Mesothelial cell of epicardium (in vitro differentiated cells): ENCODE measurements around the gene ZBED2. TPM values are rescaled to one million over a fixed set of nuclear protein-coding genes. Genes with fewer than 3 reads are reported as not detected.

Source experiments
- DNase-seq, 2 experiments: peaks; one replicate each; pipeline ENCODE4 v3.0.0; 2021; ENCODE audit warnings: low spot score in 2 of 2; ENCODE audit not compliant: unreplicated experiment in 2 of 2
- H3K27ac Mint-ChIP-seq: 2 replicates; pipeline ENCODE4 v1.8.0; 2021; ENCODE audit warnings: mixed read lengths
- H3K27me3 Mint-ChIP-seq: 2 replicates; pipeline ENCODE4 v1.8.0; 2021; ENCODE audit warnings: low read depth, mixed read lengths
- H3K36me3 Mint-ChIP-seq: 2 replicates; pipeline ENCODE4 v1.8.0; 2021; ENCODE audit warnings: mixed read lengths
- H3K4me1 Mint-ChIP-seq: 2 replicates; pipeline ENCODE4 v1.8.0; 2021; ENCODE audit warnings: mixed read lengths
- H3K4me3 Mint-ChIP-seq: 2 replicates; pipeline ENCODE4 v1.8.0; 2021; ENCODE audit warnings: mild to moderate bottlenecking, moderate library complexity, mixed read lengths
- H3K9me3 Mint-ChIP-seq: 2 replicates; pipeline ENCODE4 v1.8.0; 2021; ENCODE audit warnings: mixed read lengths
- total RNA-seq: library from RNA; stranded (reverse); gene quantifications from 3 replicates; pipeline ENCODE4 v1.2.1, GENCODE V29; 2021
- TF ChIP-seq, protein P1 (sequence below): fragments of 200-600 bp; sonication (generic); IDR thresholded peaks from one replicate; pipeline ENCODE4 v1.5.0; 2021; ENCODE audit warnings: antibody characterized with exemption; ENCODE audit not compliant: unreplicated experiment

ZBED2 gene
- total RNA-seq, 1 donor from 2014 or later = not detected

DNA sequence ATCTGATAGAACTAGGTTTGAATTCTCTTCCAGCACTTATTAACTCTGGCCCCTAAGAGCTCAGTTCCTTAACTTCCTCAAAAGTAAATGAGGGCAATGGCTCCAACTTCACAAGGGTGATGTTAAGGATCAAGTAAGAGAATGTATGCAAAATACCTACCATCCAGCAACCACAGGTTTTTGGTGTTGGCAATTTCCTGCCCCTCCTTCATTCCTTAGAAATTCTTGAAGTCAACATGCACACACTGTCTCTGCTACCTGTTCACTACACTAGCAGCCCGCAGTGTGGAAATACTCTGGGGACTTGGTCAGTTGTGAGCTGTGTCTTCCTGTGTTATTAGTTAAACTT is 5.0 kb downstream of the ZBED2 start:
- H3K27me3 Mint-ChIP-seq = no peaks in the 10 kb centered on the region
- TF ChIP-seq, protein P1, sequence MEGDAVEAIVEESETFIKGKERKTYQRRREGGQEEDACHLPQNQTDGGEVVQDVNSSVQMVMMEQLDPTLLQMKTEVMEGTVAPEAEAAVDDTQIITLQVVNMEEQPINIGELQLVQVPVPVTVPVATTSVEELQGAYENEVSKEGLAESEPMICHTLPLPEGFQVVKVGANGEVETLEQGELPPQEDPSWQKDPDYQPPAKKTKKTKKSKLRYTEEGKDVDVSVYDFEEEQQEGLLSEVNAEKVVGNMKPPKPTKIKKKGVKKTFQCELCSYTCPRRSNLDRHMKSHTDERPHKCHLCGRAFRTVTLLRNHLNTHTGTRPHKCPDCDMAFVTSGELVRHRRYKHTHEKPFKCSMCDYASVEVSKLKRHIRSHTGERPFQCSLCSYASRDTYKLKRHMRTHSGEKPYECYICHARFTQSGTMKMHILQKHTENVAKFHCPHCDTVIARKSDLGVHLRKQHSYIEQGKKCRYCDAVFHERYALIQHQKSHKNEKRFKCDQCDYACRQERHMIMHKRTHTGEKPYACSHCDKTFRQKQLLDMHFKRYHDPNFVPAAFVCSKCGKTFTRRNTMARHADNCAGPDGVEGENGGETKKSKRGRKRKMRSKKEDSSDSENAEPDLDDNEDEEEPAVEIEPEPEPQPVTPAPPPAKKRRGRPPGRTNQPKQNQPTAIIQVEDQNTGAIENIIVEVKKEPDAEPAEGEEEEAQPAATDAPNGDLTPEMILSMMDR = no peak
- no peak overlapping the region for H3K4me3 Mint-ChIP-seq
- H3K9me3 Mint-ChIP-seq = peaks cover 11% of the 10 kb centered on the region
- peaks cover 23% of the 10 kb centered on the region for H3K4me1 Mint-ChIP-seq
- peaks cover 7% of the 10 kb centered on the region for H3K36me3 Mint-ChIP-seq
- no peak for DNase-seq
- peak overlapping the region; percentile 72 for H3K27ac Mint-ChIP-seq

DNA sequence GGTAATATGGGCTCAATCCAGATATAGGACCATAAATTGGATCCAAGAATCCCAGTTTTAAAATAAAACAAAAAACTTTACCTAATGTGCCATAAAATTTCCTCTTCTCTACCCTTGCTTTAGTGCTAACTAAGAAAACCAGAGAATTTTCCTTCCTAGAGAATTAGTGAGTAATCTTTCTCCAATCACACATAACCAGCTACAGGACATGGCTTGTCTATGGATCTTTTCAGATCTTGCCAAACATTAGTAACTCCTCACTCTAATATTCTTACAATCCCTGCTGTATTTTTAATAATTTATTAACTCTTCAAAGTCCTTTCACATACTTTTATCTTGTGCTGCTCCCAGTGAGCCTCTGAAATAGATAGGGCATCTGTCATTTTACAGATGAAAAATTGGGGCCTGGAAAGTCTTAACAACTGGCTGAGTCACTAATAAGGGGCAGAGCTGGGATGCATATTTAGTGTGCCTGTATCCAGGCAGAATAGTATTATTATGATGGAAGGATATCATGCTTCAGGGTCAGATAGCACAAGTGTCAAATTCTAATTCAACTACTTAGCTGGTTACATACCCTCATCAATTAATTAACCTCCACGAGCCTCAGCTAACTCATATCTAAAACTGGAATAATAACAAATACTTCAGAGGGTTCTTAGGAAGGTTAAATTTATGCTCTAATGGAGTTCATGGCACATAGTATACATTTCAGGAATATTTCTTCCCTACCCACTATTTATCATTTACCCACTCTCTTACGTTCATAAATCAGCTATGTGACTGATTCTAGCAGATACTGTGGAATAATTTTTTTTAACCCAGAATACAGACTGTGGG is 5.6 kb downstream of the ZBED2 start:
- peaks cover 14% of the 10 kb centered on the region for H3K9me3 Mint-ChIP-seq
- H3K4me1 Mint-ChIP-seq = peaks cover 23% of the 10 kb centered on the region
- H3K27ac Mint-ChIP-seq = peak overlapping the region; percentile 72
- TF ChIP-seq, protein P1 = no peak
- peaks cover 7% of the 10 kb centered on the region for H3K36me3 Mint-ChIP-seq
- no peak for DNase-seq
- H3K4me3 Mint-ChIP-seq = no peak overlapping the region
- no peaks in the 10 kb centered on the region for H3K27me3 Mint-ChIP-seq

DNA sequence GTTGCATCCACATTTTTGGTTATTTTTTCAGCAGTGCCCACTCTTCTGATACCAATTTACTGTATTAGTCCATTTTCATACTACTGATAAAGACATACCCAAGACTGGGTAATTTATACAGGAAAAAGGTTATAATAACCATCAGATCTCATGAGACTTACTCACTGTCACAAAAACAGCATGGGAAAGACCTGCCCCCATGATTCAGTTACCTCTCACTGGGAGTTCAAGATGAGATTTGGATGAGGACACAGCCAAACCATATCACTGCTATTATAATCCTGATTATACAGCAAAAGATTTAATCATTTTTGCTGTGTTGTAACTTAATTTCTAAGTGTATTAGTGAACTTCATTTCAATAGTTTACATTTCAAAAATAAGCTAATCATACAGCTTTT is 6.6 kb downstream of the ZBED2 start:
- Mint-ChIP-seq H3K27ac (no peak overlapping the region), H3K36me3 (peaks cover 7% of the 10 kb centered on the region), H3K9me3 (peaks cover 14% of the 10 kb centered on the region), H3K4me3 (no peak overlapping the region), H3K4me1 (peaks cover 23% of the 10 kb centered on the region), H3K27me3 (no peaks in the 10 kb centered on the region)
- no peak for DNase-seq
- TF ChIP-seq, protein P1 = no peak

DNA sequence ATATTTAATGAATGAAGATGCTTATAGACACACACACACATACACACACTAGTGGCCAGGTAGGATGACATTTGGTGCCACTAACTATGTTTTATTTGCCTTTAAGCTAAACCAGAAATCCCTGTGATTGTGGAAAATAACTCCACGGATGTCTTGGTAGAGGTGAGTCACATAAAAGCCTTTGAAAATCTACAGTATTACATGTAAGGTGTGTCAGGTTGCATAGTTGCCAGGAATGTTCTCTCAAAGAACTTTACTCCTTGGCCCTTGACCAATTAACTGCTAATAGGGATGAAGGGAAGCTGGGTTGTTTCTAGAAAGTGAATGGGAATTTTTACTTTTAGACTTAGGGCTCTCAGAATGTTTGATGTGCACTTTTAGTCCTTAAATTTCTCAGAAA is 9.9 kb downstream of the ZBED2 start:
- Mint-ChIP-seq H3K36me3 (peaks cover 7% of the 10 kb centered on the region), H3K27me3 (no peaks in the 10 kb centered on the region), H3K4me3 (no peak overlapping the region), H3K4me1 (peaks cover 11% of the 10 kb centered on the region), H3K9me3 (peaks cover 14% of the 10 kb centered on the region), H3K27ac (no peak overlapping the region)
- TF ChIP-seq, protein P1 = no peak
- no peak for DNase-seq

DNA sequence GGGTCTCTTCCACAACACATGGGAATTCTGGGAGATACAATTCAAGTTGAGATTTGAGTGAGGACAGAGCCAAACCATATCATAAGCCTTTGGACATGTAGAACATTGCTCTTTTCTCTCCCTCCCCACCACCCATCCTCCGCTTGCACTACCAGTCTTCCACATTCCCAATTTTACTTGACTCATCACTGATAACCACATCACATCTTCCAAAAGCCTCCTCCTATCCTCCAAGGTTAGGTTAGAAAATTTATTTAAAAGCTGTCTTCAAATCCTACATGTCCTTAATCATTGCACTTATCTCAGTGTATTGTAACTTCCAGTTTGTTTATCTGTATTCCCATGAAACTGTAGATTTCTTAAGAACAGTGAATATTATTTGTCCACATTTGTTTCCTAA is 10.4 kb downstream of the ZBED2 start:
- no peak overlapping the region for H3K4me3 Mint-ChIP-seq
- peaks cover 14% of the 10 kb centered on the region for H3K9me3 Mint-ChIP-seq
- H3K27me3 Mint-ChIP-seq = no peaks in the 10 kb centered on the region

More for the DNA sequence above, 10.4 kb downstream of the ZBED2 start:
- Mint-ChIP-seq H3K27ac (no peak overlapping the region), H3K4me1 (peaks cover 7% of the 10 kb centered on the region), H3K36me3 (peaks cover 7% of the 10 kb centered on the region)
- TF ChIP-seq, protein P1 = no peak
- DNase-seq = no peak
